GM19238 (cell line): Measurements from ENCODE around the gene DMXL2.
A peak's percentile ranks its signal among the peaks of the same experiment; 100 is the strongest.
"Not testable (repeated sequence)": the region's sequence is repeated elsewhere in the genome, so short reads cannot be mapped to it uniquely, and the experiment has no call there.

ENCODE experiments used
- DNase-seq: peaks from one replicate; pipeline ENCODE4 v3.0.0; 2011; ENCODE audit warnings: low spot score; ENCODE audit not compliant: insufficient read length

Gene DMXL2

GRCh38 chr15:51576286-51576850 is 46.2 kb downstream of the DMXL2 start:
- no peak for DNase-seq

- no peak for DNase-seq
Observed at GRCh38 chr15:51575775-51576174, 46.8 kb downstream of the DMXL2 start.

GRCh38 chr15:51573352-51573751 is 49.2 kb downstream of the DMXL2 start:
- not testable (repeated sequence) for DNase-seq

GRCh38 chr15:51568939-51569784 is 53.4 kb downstream of the DMXL2 start:
- not testable (repeated sequence) for DNase-seq

- DNase-seq, result no peak
Observed at GRCh38 chr15:51561271-51561670, 61.3 kb downstream of the DMXL2 start.

GRCh38 chr15:51558876-51559275 is 63.7 kb downstream of the DMXL2 start:
- no peak for DNase-seq

GRCh38 chr15:51558411-51558810 is 64.2 kb downstream of the DMXL2 start:
- no peak for DNase-seq

GRCh38 chr15:51550841-51551240 is 71.7 kb downstream of the DMXL2 start:
- no peak for DNase-seq

GRCh38 chr15:51547656-51548055 is 74.9 kb downstream of the DMXL2 start:
- DNase-seq, result no peak

GRCh38 chr15:51536965-51537574 is 85.5 kb downstream of the DMXL2 start:
- DNase-seq, result no peak

GRCh38 chr15:51533672-51534398 is 88.7 kb downstream of the DMXL2 start:
- DNase-seq, result no peak

GRCh38 chr15:51526955-51527354 is 95.6 kb downstream of the DMXL2 start:
- no peak for DNase-seq

GRCh38 chr15:51524376-51524775 is 98.2 kb downstream of the DMXL2 start:
- DNase-seq, result no peak

GRCh38 chr15:51516291-51516690 is 106.3 kb downstream of the DMXL2 start:
- no peak for DNase-seq

- no peak for DNase-seq
Observed at GRCh38 chr15:51505251-51505650, 117.3 kb downstream of the DMXL2 start.

GRCh38 chr15:51503003-51503402 is 119.6 kb downstream of the DMXL2 start:
- no peak for DNase-seq

GRCh38 chr15:51499379-51499976 is 123.1 kb downstream of the DMXL2 start:
- DNase-seq, result peak; percentile 1

GRCh38 chr15:51497806-51498205 is 124.8 kb downstream of the DMXL2 start:
- DNase-seq, result no peak

GRCh38 chr15:51496246-51496645 is 126.3 kb downstream of the DMXL2 start:
- DNase-seq, result no peak

- no peak for DNase-seq
Observed at GRCh38 chr15:51494411-51495314, 127.9 kb downstream of the DMXL2 start.
